Sigmoid colon (tissue), 7 donors: ENCODE measurements around the gene TTYH1. TPM values are rescaled to one million over a fixed set of nuclear protein-coding genes. Genes with fewer than 3 reads are reported as not detected.

Experiments
- DNase-seq: peaks from one replicate; pipeline ENCODE4 v3.0.0-alpha.2; 2019
- H3K27ac ChIP-seq, 4 donors: fragments of 200-600 bp; sonication (generic); one replicate each; pipeline ENCODE4 v1.5.1; 2016 to 2019; ENCODE audit warnings: mild to moderate bottlenecking in 1 of 4
- H3K27me3 ChIP-seq, 3 donors: fragments of 200-600 bp; sonication (generic); one replicate each; pipeline ENCODE4 v1.5.1; 2019; ENCODE audit warnings: mild to moderate bottlenecking in 1 of 3
- H3K36me3 ChIP-seq, 4 donors: fragments of 200-600 bp; sonication (generic); one replicate each; pipeline ENCODE4 v1.5.1; 2016 to 2019
- H3K4me1 ChIP-seq, 4 donors: fragments of 200-600 bp; sonication (generic); one replicate each; pipeline ENCODE4 v1.5.1; 2017 to 2019
- H3K4me3 ChIP-seq, 4 donors: fragments of 200-600 bp; sonication (generic); one replicate each; pipeline ENCODE4 v1.5.1; 2017 to 2019; ENCODE audit warnings: mild to moderate bottlenecking in 2 of 4, moderate library complexity in 1 of 4
- H3K9me3 ChIP-seq, 4 donors: fragments of 200-600 bp in 3 of 4; sonication (generic) in 3 of 4; one replicate each; pipeline versions ENCODE4 v1.5.1 to v1.6.1; 2013 to 2019
- EP300 ChIP-seq, 4 donors: sonication (generic); formaldehyde crosslinking; IDR thresholded peaks; one replicate each; pipeline ENCODE4 v1.6.1; 2017; ENCODE audit warnings: antibody characterized with exemption in 4 of 4
- POLR2A ChIP-seq, 2 donors: fragments of 450-650 bp; IDR thresholded peaks; one replicate each; pipeline ENCODE4 v1.6.1; 2016; ENCODE audit warnings: antibody characterized with exemption in 2 of 2, mild to moderate bottlenecking in 2 of 2, moderate library complexity in 2 of 2
- POLR2AphosphoS5 ChIP-seq, 4 donors: sonication (generic); formaldehyde crosslinking; IDR thresholded peaks; one replicate each; pipeline ENCODE4 v1.6.1; 2017; ENCODE audit warnings: antibody characterized with exemption in 4 of 4
- WGBS, 2 donors: extraction: QIAGEN DNeasy Blood & Tissue Kit; methylation state at CpG; one replicate each; pipeline ENCODE4 v1.1.7; 2013; 5-methylcytosine and 5-hydroxymethylcytosine counted together
- intact Hi-C: fragments of 100-400 bp; cut with DNase I; formaldehyde crosslinking; loops from one replicate; pipeline ENCODE4 v1.15.1; 2023
- polyA plus RNA-seq, 3 donors: library from polyadenylated mRNA; stranded (reverse); fragments of 200-250 nt; gene quantifications; one replicate each; pipeline ENCODE4 v1.2.3, GENCODE V29; 2013
- total RNA-seq, 4 donors: library from RNA; depleted of rRNA; stranded (reverse); fragments of >200 nt; gene quantifications; one replicate each; pipeline ENCODE4 v1.1.0, GENCODE V29; 2016
- TF ChIP-seq, protein P1 (sequence below), 4 experiments: fragments of 450-650 bp in 3 of 4; fragments of 200-600 bp in 1 of 4; IDR thresholded peaks; one replicate each; pipeline ENCODE4 v1.5.1; 2016 to 2019; ENCODE audit warnings: antibody characterized with exemption in 4 of 4, mild to moderate bottlenecking in 3 of 4, moderate library complexity in 2 of 4
- donor health status: healthy with polysubstance abuse.
- donor health status: Bipolar disorder and iron deficiency.
- donor health status: healthy.

TTYH1 gene
- total and polyA plus RNA-seq, 7 donors = 0.23 to 5.4 (median 2.5) TPM

DNA sequence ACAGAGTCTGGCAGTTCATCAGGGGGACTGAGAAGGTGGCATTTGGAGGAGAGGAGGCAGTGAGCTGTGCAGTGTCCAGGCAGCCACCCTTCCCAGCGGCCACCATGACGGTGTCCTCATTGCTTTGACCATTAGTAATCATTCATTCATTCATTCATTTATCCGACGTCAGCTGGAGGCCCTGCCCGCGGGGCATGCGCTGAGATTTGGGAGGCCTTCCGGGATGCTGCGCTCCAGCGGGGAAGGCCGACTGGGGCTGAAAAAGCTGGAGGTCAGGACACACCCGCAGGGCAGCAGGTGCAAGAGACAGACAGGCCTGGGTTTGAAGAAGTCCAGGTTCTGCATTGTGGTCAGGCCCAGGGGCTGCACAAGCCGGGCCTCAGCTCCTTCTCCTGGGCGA, 8.9 kb downstream of the TTYH1 start:
- DNase-seq = no peak
- intact Hi-C loops = no loop called here
- H3K27ac ChIP-seq = no peak overlapping the region
- TF ChIP-seq POLR2A (IDR thresholded peaks at IDR 0.05) = no peak
- TF ChIP-seq, protein P1, sequence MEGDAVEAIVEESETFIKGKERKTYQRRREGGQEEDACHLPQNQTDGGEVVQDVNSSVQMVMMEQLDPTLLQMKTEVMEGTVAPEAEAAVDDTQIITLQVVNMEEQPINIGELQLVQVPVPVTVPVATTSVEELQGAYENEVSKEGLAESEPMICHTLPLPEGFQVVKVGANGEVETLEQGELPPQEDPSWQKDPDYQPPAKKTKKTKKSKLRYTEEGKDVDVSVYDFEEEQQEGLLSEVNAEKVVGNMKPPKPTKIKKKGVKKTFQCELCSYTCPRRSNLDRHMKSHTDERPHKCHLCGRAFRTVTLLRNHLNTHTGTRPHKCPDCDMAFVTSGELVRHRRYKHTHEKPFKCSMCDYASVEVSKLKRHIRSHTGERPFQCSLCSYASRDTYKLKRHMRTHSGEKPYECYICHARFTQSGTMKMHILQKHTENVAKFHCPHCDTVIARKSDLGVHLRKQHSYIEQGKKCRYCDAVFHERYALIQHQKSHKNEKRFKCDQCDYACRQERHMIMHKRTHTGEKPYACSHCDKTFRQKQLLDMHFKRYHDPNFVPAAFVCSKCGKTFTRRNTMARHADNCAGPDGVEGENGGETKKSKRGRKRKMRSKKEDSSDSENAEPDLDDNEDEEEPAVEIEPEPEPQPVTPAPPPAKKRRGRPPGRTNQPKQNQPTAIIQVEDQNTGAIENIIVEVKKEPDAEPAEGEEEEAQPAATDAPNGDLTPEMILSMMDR (IDR thresholded peaks at IDR 0.05) = no peak
- TF ChIP-seq POLR2AphosphoS5 (IDR thresholded peaks at IDR 0.05) = no peak
- TF ChIP-seq EP300 (IDR thresholded peaks at IDR 0.05) = no peak
- peaks cover 19 to 77% (median 42%) of the 10 kb centered on the region in 3 donors for H3K27me3 ChIP-seq
- peaks cover 0 to 10% (median 4%) of the 10 kb centered on the region in 4 donors for H3K4me1 ChIP-seq
- 87 to 91% methylated on average over 14 of the region's 14 CpGs for WGBS, 2 donors
- H3K36me3 ChIP-seq = no peaks in the 10 kb centered on the region
- H3K9me3 ChIP-seq = no peaks in the 10 kb centered on the region
- H3K4me3 ChIP-seq = no peak overlapping the region

DNA sequence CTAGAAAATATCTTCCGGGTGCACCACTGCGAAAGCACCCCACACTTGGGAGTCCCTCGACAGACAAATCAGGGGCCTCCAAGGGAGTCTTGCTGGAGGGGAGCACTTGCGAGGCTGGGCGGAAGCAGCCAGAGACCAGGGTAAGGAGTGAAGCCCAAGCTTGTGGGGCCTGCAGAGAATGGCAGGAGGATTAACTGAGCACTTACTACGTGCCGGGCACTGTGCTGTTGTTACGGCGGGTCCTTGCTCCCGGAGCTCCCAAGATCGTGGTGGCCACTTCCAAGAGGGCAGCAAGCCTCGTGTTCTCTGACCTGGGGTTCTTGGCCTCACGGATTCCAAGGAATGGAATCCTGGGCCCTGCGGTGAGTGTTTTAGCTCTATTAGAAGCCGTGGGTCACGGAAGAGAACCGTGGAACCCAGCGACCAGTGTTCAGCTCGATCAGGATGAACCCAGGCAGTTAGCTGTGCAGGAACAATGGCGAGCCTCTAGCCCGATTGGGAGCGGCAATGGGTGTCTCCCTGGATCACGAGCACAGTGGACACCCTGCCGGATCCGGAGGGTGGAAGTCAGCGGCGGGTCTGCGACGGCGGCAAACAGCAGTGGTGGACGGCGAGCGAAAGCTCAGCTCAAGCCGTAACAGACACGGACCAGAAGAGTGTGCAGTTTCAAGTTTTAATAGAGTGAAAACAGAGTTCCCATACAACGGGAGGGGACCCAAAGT, 9.6 kb downstream of the TTYH1 start:
- H3K27me3 ChIP-seq = peaks cover 21 to 77% (median 42%) of the 10 kb centered on the region in 3 donors
- H3K4me1 ChIP-seq = peaks cover 0 to 10% (median 5%) of the 10 kb centered on the region in 4 donors
- H3K27ac ChIP-seq = no peak overlapping the region
- DNase-seq = no peak
- no peaks in the 10 kb centered on the region for H3K36me3 ChIP-seq
- 89% methylated on average over 36 of the region's 36 CpGs for WGBS, 2 donors
- intact Hi-C loops = no loop called here
- TF ChIP-seq, protein P1 (IDR thresholded peaks at IDR 0.05) = no peak
- TF ChIP-seq POLR2AphosphoS5 (IDR thresholded peaks at IDR 0.05) (no peak), EP300 (IDR thresholded peaks at IDR 0.05) (no peak), POLR2A (IDR thresholded peaks at IDR 0.05) (no peak)
- no peak overlapping the region for H3K4me3 ChIP-seq
- H3K9me3 ChIP-seq = no peaks in the 10 kb centered on the region

DNA sequence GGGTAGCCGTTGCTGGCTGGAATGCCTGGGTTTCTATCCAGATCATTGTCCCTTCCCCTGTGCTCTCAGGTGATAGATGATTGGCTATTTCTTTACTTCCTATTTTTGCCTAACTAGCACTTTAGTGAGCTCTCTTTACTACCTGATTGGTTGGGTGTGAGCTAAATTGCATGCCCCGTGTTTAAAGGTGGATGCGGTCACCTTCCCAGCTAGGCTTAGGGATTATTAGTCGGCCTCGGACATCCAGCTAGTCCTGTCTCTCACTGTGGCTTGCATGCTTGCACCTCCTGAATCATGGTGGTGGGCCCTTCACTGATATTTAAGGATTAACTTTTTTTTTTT, 10.1 kb downstream of the TTYH1 start:
- H3K27me3 ChIP-seq = peaks cover 19 to 77% (median 42%) of the 10 kb centered on the region in 3 donors
- TF ChIP-seq POLR2AphosphoS5 (IDR thresholded peaks at IDR 0.05) = no peak
- no peak for TF ChIP-seq POLR2A (IDR thresholded peaks at IDR 0.05)
- TF ChIP-seq, protein P1 (IDR thresholded peaks at IDR 0.05) = no peak
- TF ChIP-seq EP300 (IDR thresholded peaks at IDR 0.05) = no peak
- 28 to 62% methylated on average over 5 of the region's 5 CpGs for WGBS, 2 donors
- H3K9me3 ChIP-seq = no peaks in the 10 kb centered on the region
- intact Hi-C loops = no loop called here
- DNase-seq = no peak
- H3K27ac ChIP-seq = no peak overlapping the region
- H3K4me1 ChIP-seq = peaks cover 0 to 14% (median 10%) of the 10 kb centered on the region in 4 donors
- no peak overlapping the region for H3K4me3 ChIP-seq
- no peaks in the 10 kb centered on the region for H3K36me3 ChIP-seq

DNA sequence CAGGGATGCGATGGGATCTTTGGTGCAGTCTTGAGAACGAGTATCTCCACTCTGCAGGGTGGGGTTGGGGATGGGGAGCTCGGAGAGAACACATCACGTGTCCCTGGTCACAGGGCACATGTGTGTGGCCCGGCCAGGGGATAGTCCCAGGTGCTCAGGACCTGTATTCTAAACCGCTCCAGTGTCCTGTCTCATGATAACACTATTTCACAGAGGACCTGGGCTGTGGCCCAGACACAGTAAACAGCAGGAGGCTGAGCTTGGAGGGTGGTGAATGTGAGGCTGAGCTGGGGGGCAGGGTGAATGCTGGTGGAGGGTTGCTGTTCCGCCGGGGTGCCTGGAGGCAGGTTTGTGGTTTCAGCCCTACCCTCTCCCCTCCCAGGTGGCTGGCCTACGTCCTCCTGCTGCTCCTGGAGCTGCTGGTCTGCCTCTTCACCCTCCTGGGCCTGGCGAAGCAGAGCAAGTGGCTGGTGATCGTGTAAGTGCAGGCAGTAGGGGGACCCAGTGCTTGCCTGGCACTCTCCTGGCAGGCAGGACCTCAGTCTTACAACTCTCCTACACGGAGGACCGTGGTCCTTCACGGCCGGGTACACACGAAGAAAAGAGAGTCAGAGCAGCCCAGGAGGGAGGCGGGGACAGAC, 11.1 kb downstream of the TTYH1 start:
- intact Hi-C loops = no loop called here
- WGBS, 2 donors = 50 to 68% methylated on average over 17 of the region's 17 CpGs
- no peak overlapping the region for H3K4me3 ChIP-seq
- DNase-seq = no peak
- no peaks in the 10 kb centered on the region for H3K36me3 ChIP-seq
- peaks cover 0 to 16% (median 14%) of the 10 kb centered on the region in 4 donors for H3K4me1 ChIP-seq
- no peak overlapping the region for H3K27ac ChIP-seq
- no peak for TF ChIP-seq EP300 (IDR thresholded peaks at IDR 0.05)
- TF ChIP-seq, protein P1 (IDR thresholded peaks at IDR 0.05) = no peak
- TF ChIP-seq POLR2AphosphoS5 (IDR thresholded peaks at IDR 0.05) = no peak
- no peak for TF ChIP-seq POLR2A (IDR thresholded peaks at IDR 0.05)
- no peaks in the 10 kb centered on the region for H3K9me3 ChIP-seq
- peaks cover 25 to 77% (median 42%) of the 10 kb centered on the region in 3 donors for H3K27me3 ChIP-seq
